GM18909 (cell line): ENCODE results near the gene NAP1L4.
A peak's percentile ranks its signal among the peaks of the same experiment; 100 is the strongest.
"Not testable (repeated sequence)": the region's sequence is repeated elsewhere in the genome, so short reads cannot be mapped to it uniquely, and the experiment has no call there.

ENCODE experiments used
- ATAC-seq: cut with Tn5 transposase; IDR thresholded peaks from one replicate; pipeline ENCODE4 v1.9.1; 2021; ENCODE audit warnings: mild to moderate bottlenecking; ENCODE audit not compliant: unreplicated experiment, poor library complexity

Gene NAP1L4

GRCh38 chr11:2940921-2941821 is 51.0 kb downstream of the NAP1L4 start:
- ATAC-seq = no peak

GRCh38 chr11:2940147-2940920 is 51.8 kb downstream of the NAP1L4 start:
- ATAC-seq = no peak

GRCh38 chr11:2938458-2939418 is 53.4 kb downstream of the NAP1L4 start:
- ATAC-seq = not testable (repeated sequence)

- not testable (repeated sequence) for ATAC-seq
These were observed 54.3 kb downstream of the NAP1L4 start for GRCh38 chr11:2937641-2938457.

GRCh38 chr11:2934611-2935239 is 57.4 kb downstream of the NAP1L4 start:
- ATAC-seq = no peak

- ATAC-seq = no peak
These were observed 58.0 kb downstream of the NAP1L4 start for GRCh38 chr11:2934021-2934550.

GRCh38 chr11:2933375-2934020 is 58.6 kb downstream of the NAP1L4 start:
- ATAC-seq = peak; percentile 47

GRCh38 chr11:2932850-2933251 is 59.3 kb downstream of the NAP1L4 start:
- ATAC-seq = no peak

GRCh38 chr11:2931771-2932738 is 60.1 kb downstream of the NAP1L4 start:
- no peak for ATAC-seq

- ATAC-seq = no peak
These were observed 60.7 kb downstream of the NAP1L4 start for GRCh38 chr11:2931420-2931746.

- ATAC-seq = no peak
These were observed 61.3 kb downstream of the NAP1L4 start for GRCh38 chr11:2930704-2931419.

GRCh38 chr11:2929950-2930703 is 62.0 kb downstream of the NAP1L4 start:
- ATAC-seq = no peak

GRCh38 chr11:2929531-2929949 is 62.6 kb downstream of the NAP1L4 start:
- ATAC-seq = no peak

GRCh38 chr11:2928605-2929530 is 63.3 kb downstream of the NAP1L4 start, which contains the start of gene PHLDA2:
PHLDA2 (minus strand) TSS chr11:2929420; CDS start chr11:2929364, 56 bp downstream.
- no peak for ATAC-seq
